ENCODE measurements around the gene MIX23. TPM values are rescaled to one million over a fixed set of nuclear protein-coding genes. Genes with fewer than 3 reads are reported as not detected.
"Not testable (repeated sequence)": the region's sequence is repeated elsewhere in the genome, so short reads cannot be mapped to it uniquely, and the experiment has no call there.

MIX23 gene
- total RNA-seq, 1 donor from 2014 or later: 104 TPM

DNA sequence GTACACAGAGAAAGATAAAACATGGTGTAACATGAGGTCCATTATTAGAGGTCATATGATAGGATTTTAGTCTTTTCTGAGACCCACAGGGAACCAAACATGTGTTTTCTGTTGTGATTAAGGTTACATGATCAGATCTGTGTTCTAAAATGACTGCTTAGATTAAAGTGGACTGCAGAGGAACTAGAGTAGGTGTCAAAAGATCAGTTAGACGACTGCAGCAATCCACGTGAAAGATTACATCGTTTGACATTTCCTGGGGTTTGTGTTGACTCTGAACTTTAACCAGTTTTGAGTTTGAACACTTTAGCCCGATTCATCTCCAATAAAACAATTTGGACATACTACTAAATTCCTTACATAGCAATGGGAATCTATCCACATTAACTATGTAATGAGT lies 5.1 kb downstream of the MIX23 start:
- H3K27me3 Mint-ChIP-seq (ENCODE audit: insufficient read depth, low read depth): no peaks in the 10 kb centered on the region
- Histone ChIP-seq H3K4me2 (no peak overlapping the region), H3K27me3 (no peaks in the 10 kb centered on the region), H3K79me2 (ENCODE audit: low read depth) (peaks cover 93% of the 10 kb centered on the region), H3F3A (ENCODE audit: low read depth) (no peaks in the 10 kb centered on the region), H4K20me1 (ENCODE audit: low read depth) (peaks cover 17% of the 10 kb centered on the region), H2AFZ (replicated peaks) (no peak overlapping the region), H3K4me1 (peaks cover 7% of the 10 kb centered on the region), H3K36me3 (no peaks in the 10 kb centered on the region), H3K27ac (no peak overlapping the region), H3K9me3 (ENCODE audit: low read depth) (no peaks in the 10 kb centered on the region), H3K9ac (no peak overlapping the region), H3K4me3 (no peak overlapping the region)
- H3K9me3 Mint-ChIP-seq: no peaks in the 10 kb centered on the region
- peaks cover 2% of the 10 kb centered on the region for H3K36me3 Mint-ChIP-seq
- TF ChIP-seq EZH2phosphoT487 (IDR thresholded peaks at IDR 0.05): no peak
- TF ChIP-seq, protein P1, sequence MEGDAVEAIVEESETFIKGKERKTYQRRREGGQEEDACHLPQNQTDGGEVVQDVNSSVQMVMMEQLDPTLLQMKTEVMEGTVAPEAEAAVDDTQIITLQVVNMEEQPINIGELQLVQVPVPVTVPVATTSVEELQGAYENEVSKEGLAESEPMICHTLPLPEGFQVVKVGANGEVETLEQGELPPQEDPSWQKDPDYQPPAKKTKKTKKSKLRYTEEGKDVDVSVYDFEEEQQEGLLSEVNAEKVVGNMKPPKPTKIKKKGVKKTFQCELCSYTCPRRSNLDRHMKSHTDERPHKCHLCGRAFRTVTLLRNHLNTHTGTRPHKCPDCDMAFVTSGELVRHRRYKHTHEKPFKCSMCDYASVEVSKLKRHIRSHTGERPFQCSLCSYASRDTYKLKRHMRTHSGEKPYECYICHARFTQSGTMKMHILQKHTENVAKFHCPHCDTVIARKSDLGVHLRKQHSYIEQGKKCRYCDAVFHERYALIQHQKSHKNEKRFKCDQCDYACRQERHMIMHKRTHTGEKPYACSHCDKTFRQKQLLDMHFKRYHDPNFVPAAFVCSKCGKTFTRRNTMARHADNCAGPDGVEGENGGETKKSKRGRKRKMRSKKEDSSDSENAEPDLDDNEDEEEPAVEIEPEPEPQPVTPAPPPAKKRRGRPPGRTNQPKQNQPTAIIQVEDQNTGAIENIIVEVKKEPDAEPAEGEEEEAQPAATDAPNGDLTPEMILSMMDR (IDR thresholded peaks at IDR 0.05): no peak
- no peak overlapping the region for H3K27ac Mint-ChIP-seq
- DNase-seq (ENCODE audit: low spot score): no peak
- no peak overlapping the region for H3K4me3 Mint-ChIP-seq
- H3K4me1 Mint-ChIP-seq: peaks cover 10% of the 10 kb centered on the region

- no peak for DNase-seq (ENCODE audit: low spot score)
- Histone ChIP-seq H2AFZ (replicated peaks) (no peak overlapping the region), H3K27me3 (no peaks in the 10 kb centered on the region), H3K9me3 (ENCODE audit: low read depth) (no peaks in the 10 kb centered on the region), H3F3A (ENCODE audit: low read depth) (no peaks in the 10 kb centered on the region), H4K20me1 (ENCODE audit: low read depth) (peaks cover 26% of the 10 kb centered on the region), H3K79me2 (ENCODE audit: low read depth) (peaks cover 69% of the 10 kb centered on the region), H3K4me1 (no peaks in the 10 kb centered on the region), H3K9ac (no peak overlapping the region), H3K4me2 (no peak overlapping the region), H3K27ac (no peak overlapping the region), H3K36me3 (peaks cover 5% of the 10 kb centered on the region), H3K4me3 (no peak overlapping the region)
- Mint-ChIP-seq H3K4me3 (no peak overlapping the region), H3K9me3 (no peaks in the 10 kb centered on the region), H3K27me3 (ENCODE audit: insufficient read depth, low read depth) (no peaks in the 10 kb centered on the region), H3K4me1 (no peaks in the 10 kb centered on the region), H3K36me3 (peaks cover 4% of the 10 kb centered on the region), H3K27ac (no peak overlapping the region)
- TF ChIP-seq EZH2 (IDR thresholded peaks at IDR 0.05) (no peak), EZH2phosphoT487 (IDR thresholded peaks at IDR 0.05) (no peak)
- TF ChIP-seq, protein P1 (IDR thresholded peaks at IDR 0.05): no peak
These were observed 9.0 kb downstream of the MIX23 start for GRCh38 chr3:122374034-122374433.

DNA sequence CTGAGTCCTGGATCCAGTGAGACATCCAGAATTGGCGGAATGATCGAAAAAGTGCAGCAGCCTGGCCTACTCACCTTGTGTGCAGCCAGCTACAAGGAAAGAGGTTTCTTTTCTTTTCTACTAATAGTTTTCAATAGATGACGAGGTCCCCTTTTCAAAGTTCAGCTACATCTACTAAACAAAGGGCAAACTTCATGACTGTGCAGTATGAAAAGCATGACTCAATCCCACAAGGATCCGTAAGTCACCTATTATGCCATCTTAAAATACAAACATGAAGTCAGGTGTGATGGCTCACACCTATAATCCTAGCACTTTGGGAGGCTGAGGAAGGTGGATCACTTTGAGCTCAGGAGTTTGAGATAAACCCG lies 16.7 kb downstream of the MIX23 start:
- H3K9me3 ChIP-seq (ENCODE audit: low read depth): no peaks in the 10 kb centered on the region
- no peaks in the 10 kb centered on the region for H3K79me2 ChIP-seq (ENCODE audit: low read depth)
- no peak overlapping the region for H3K4me2 ChIP-seq
- DNase-seq (ENCODE audit: low spot score): no peak
- no peaks in the 10 kb centered on the region for H3K27me3 Mint-ChIP-seq (ENCODE audit: insufficient read depth, low read depth)
- H3K9me3 Mint-ChIP-seq: no peaks in the 10 kb centered on the region
- no peak overlapping the region for H3K4me3 ChIP-seq
- H3K9ac ChIP-seq: no peak overlapping the region
- H3K27me3 ChIP-seq: no peaks in the 10 kb centered on the region
- no peaks in the 10 kb centered on the region for H3K4me1 Mint-ChIP-seq
- H2AFZ ChIP-seq (replicated peaks): no peak overlapping the region
- H3K36me3 Mint-ChIP-seq: peaks cover 7% of the 10 kb centered on the region
- H4K20me1 ChIP-seq (ENCODE audit: low read depth): peaks cover 2% of the 10 kb centered on the region
- no peak overlapping the region for H3K4me3 Mint-ChIP-seq
- H3K27ac Mint-ChIP-seq: no peak overlapping the region
- no peaks in the 10 kb centered on the region for H3F3A ChIP-seq (ENCODE audit: low read depth)
- TF ChIP-seq, protein P1 (IDR thresholded peaks at IDR 0.05): no peak
- TF ChIP-seq EZH2 (IDR thresholded peaks at IDR 0.05) (no peak), EZH2phosphoT487 (IDR thresholded peaks at IDR 0.05) (no peak)
- no peak overlapping the region for H3K27ac ChIP-seq
- H3K36me3 ChIP-seq: peaks cover 7% of the 10 kb centered on the region
- no peaks in the 10 kb centered on the region for H3K4me1 ChIP-seq

DNA sequence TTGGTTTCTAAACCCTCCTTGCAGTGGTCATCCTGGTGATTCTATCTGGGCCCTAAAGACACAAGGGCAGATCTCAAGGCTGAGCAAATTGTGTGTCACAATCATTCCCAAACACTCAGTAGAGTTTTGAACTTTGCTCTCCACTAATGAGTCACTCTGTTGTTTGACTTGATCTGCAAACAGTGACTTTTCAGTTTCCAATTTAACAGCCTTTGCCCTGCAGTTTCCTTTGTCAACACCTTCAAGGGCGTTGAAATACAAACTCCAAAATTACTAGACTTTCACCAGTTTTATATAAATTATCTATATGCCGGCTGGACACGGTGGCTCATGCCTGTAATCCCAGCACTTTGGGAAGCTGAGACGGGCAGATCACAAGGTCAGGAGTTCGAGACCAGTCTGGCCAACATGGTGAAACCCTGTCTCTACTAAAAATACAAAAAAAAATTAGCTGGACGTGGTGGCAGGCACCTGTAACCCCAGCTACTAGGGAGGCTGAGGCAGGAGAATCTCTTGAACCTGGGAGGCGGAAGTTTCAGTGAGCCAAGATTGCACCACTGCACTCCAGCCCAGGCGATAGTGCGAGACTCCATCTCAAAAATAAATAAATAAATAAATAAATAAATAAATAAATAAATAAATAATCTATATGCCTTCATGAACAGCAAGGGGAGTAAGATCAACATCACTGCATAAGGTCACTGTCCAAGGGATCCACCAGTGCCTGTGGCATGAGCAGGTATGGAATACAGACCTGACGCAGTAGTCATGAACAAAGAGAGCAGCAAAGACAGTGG lies 17.3 kb downstream of the MIX23 start:
- not testable (repeated sequence) for H3K79me2 ChIP-seq (ENCODE audit: low read depth); H3K27me3 ChIP-seq; H2AFZ ChIP-seq (replicated peaks); H3K4me2 ChIP-seq; H4K20me1 ChIP-seq (ENCODE audit: low read depth); H3K9me3 Mint-ChIP-seq; DNase-seq (ENCODE audit: low spot score); H3K27ac ChIP-seq; H3K4me3 Mint-ChIP-seq; H3K36me3 Mint-ChIP-seq; H3K4me1 Mint-ChIP-seq; H3F3A ChIP-seq (ENCODE audit: low read depth); H3K9me3 ChIP-seq (ENCODE audit: low read depth); H3K27ac Mint-ChIP-seq; H3K4me3 ChIP-seq; H3K4me1 ChIP-seq; H3K9ac ChIP-seq; H3K27me3 Mint-ChIP-seq (ENCODE audit: insufficient read depth, low read depth); H3K36me3 ChIP-seq
